ENCODE data around the gene HIPK2.

The HIPK2 gene

GRCh38 chr7:139772115-139772514 lies 5.7 kb downstream of the HIPK2 start:
- TF ChIP-seq CTCF (IDR thresholded peaks at IDR 0.05; ENCODE audit: control extremely low read depth, extremely low read depth, low read depth, missing control alignments): no peak
- ChIA-PET CTCF (interaction anchor here (0.6 to 3.6 kb wide), 5 partner anchors 21 to 126 kb away, joined by 3 to 19 read pairs (median 4); no protein-coding TSS in a partner anchor), POLR2A (no interaction called here)
- DNase-seq (ENCODE audit: extremely low spot score): no peak

GRCh38 chr7:139771001-139771956 lies 6.5 kb downstream of the HIPK2 start:
- no peak for TF ChIP-seq CTCF (IDR thresholded peaks at IDR 0.05; ENCODE audit: control extremely low read depth, extremely low read depth, low read depth, missing control alignments)
- DNase-seq (ENCODE audit: extremely low spot score): no peak
- ChIA-PET POLR2A (no interaction called here), CTCF (interaction anchor here (0.6 to 3.6 kb wide), 9 partner anchors 18 to 234 kb away, joined by 3 to 19 read pairs (median 4); no protein-coding TSS in a partner anchor)

GRCh38 chr7:139769761-139770160 lies 8.0 kb downstream of the HIPK2 start:
- no peak for DNase-seq (ENCODE audit: extremely low spot score)
- CTCF ChIA-PET: interaction anchor here (1.0 to 2.4 kb wide), 4 partner anchors 9 to 236 kb away, joined by 3 to 9 read pairs (median 4); no protein-coding TSS in a partner anchor
- TF ChIP-seq CTCF (IDR thresholded peaks at IDR 0.05; ENCODE audit: control extremely low read depth, extremely low read depth, low read depth, missing control alignments): no peak
- POLR2A ChIA-PET: no interaction called here

GRCh38 chr7:139769066-139769465 lies 8.7 kb downstream of the HIPK2 start:
- ChIA-PET CTCF (interaction anchor here (0.8 to 2.4 kb wide), 6 partner anchors 9 to 234 kb away, joined by 3 to 9 read pairs (median 4); partner anchors contain the start of gene HIPK2), POLR2A (no interaction called here)

GRCh38 chr7:139768249-139768824 lies 9.5 kb downstream of the HIPK2 start:
- ChIA-PET POLR2A (no interaction called here), CTCF (interaction anchor here (0.8 to 2.4 kb wide), 10 partner anchors 9 to 235 kb away, joined by 3 to 9 read pairs (median 4); partner anchors contain the start of gene HIPK2)
- DNase-seq (ENCODE audit: extremely low spot score): no peak
- TF ChIP-seq CTCF (IDR thresholded peaks at IDR 0.05; ENCODE audit: control extremely low read depth, extremely low read depth, low read depth, missing control alignments): no peak

More at GRCh38 chr7:139769066-139769465, 8.7 kb downstream of the HIPK2 start:
- TF ChIP-seq CTCF (IDR thresholded peaks at IDR 0.05; ENCODE audit: control extremely low read depth, extremely low read depth, low read depth, missing control alignments): no peak
- DNase-seq (ENCODE audit: extremely low spot score): no peak

GRCh38 chr7:139767561-139767982 lies 10.2 kb downstream of the HIPK2 start:
- TF ChIP-seq CTCF (IDR thresholded peaks at IDR 0.05; ENCODE audit: control extremely low read depth, extremely low read depth, low read depth, missing control alignments): no peak
- DNase-seq (ENCODE audit: extremely low spot score): peak; percentile 39
- CTCF ChIA-PET: interaction anchor here (1.4 to 2.4 kb wide), 6 partner anchors 15 to 235 kb away, joined by 3 to 9 read pairs (median 5); no protein-coding TSS in a partner anchor

More at GRCh38 chr7:139767561-139767982, 10.2 kb downstream of the HIPK2 start:
- POLR2A ChIA-PET: no interaction called here

All from GM10248 (cell line).